ENCODE results near the gene CLTCL1. TPM values are rescaled to one million over a fixed set of nuclear protein-coding genes. Genes with fewer than 3 reads are reported as not detected.

CLTCL1 gene
- total RNA-seq, 1 donor from 2014 or later: 9.8 TPM

GRCh38 chr22:19138217-19139000 is 153.1 kb downstream of the CLTCL1 start:
- DNase-seq (ENCODE audit: low spot score in 2 of 2) (no peak), FAIRE-seq (no peak)

- DNase-seq (ENCODE audit: low spot score in 2 of 2) (no peak), FAIRE-seq (no peak)
Observed at GRCh38 chr22:19137384-19138216, 153.9 kb downstream of the CLTCL1 start.

DNA sequence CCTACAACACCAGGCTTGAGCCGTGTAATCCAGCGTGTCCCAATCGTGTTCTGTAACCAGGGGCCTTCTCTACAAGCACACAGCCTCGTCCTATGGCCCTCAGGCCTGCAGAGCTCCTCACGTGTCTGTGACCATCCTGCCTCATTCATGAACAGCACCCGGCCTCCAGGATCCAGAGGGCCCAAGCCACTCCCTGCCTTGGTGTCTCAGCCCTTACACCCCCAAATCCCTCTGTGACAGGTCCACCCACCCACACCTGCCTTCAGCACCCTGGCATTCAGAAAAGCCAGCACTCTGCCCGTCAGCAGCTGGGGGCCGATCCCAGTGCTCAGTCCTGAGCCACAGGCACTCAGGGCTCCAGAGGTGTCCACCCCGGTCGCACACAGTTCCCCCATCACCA is 154.6 kb downstream of the CLTCL1 start:
- no peak for FAIRE-seq
- DNase-seq (ENCODE audit: low spot score in 2 of 2): no peak

DNA sequence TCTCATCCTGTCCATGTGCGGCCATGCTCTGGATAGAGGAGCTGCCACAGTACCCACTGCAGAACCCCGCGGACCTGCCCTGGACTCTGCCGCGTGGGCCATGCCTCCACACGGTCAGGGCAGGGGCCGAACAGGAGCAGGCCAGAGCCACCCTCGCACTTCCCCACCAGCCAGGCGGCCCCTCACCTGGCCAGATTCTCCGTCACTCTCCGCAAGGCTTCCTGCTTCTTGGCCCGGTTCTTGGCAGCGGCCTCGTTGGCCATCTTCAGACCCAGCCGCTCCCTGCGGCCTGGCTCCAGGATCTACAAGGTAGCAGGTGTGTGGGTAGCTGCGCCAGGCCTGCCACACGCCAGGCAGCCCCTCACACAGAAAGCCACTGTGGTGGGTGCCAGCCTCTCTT is 156.6 kb downstream of the CLTCL1 start:
- DNase-seq (ENCODE audit: low spot score in 2 of 2) (no peak), FAIRE-seq (no peak)

DNA sequence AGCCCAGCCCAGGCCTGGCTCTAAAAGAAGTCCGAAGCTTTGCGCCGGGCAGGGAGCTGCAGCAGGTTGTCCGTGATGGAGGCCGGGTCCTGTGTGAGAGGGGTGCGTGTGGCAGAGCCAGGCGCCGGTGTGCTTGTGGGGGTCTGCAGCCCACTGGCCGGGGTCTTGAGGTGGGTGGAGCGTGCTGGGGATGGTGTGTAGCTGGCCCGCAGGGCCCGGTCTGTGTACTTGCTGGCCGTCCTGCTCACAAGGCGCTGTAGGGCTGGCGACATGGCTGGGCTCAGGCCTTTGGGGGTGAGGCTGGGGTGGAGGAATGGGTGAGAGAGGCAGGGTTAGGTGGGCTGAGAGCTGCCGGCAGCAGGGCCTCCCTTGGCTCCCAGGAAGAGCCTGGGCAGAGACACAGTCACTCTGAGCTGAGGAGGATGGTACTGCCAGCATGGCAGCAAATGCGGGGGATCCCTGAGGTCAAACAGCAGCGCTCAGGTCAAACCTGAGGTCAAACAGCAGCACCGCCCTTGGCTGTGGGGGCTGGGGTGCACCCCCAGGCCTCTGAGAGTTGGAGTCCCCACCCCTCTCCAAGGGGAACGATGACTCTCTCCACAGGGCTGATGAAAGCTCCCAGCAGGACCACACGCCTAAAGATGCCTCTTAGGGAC is 157.2 kb downstream of the CLTCL1 start:
- DNase-seq (ENCODE audit: low spot score in 2 of 2) (no peak), FAIRE-seq (no peak)

GRCh38 chr22:19133561-19133960 is 158.0 kb downstream of the CLTCL1 start:
- no peak for FAIRE-seq
- DNase-seq (ENCODE audit: low spot score in 2 of 2): no peak

- FAIRE-seq: no peak
- no peak for DNase-seq (ENCODE audit: low spot score in 2 of 2)
Observed at GRCh38 chr22:19132693-19133400, 158.7 kb downstream of the CLTCL1 start.

GRCh38 chr22:19132153-19132552 is 159.4 kb downstream of the CLTCL1 start:
- DNase-seq (ENCODE audit: low spot score in 2 of 2) (no peak), FAIRE-seq (no peak)

DNA sequence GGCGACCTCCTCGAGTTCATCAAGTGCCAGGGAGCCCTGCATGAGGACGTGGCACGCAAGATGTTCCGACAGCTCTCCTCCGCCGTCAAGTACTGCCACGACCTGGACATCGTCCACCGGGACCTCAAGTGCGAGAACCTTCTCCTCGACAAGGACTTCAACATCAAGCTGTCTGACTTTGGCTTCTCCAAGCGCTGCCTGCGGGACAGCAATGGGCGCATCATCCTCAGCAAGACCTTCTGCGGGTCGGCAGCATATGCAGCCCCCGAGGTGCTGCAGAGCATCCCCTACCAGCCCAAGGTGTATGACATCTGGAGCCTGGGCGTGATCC is 159.9 kb downstream of the CLTCL1 start:
- DNase-seq (ENCODE audit: low spot score in 2 of 2): no peak
- no peak for FAIRE-seq

- no peak for FAIRE-seq
- DNase-seq (ENCODE audit: low spot score in 2 of 2): no peak
Observed at GRCh38 chr22:19130959-19131684, 160.4 kb downstream of the CLTCL1 start, which contains the start of gene TSSK2. TSS of gene TSSK2 (plus strand) at chr22:19131308. CDS start at chr22:19131400, 92 bp downstream.

DNA sequence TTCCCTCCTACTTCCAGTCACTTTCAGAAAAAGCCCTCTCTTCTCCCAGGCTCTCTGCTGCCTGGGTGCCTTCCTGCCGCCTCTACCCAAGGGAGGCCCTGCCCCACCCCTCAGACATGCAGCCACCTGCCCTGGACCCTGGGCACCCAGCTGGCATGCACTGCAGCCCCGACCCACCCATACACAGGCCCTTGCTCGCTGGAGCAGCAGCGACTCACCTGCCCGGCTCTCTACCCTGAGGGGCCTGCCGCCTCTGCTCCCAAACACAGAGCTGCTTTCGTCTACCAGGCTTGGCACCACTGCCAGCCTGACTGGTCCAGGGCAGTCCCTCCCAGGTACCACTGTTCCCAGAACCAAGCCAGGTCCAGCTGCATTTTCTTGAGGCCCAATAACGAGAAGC is 161.6 kb downstream of the CLTCL1 start:
- DNase-seq (ENCODE audit: low spot score in 2 of 2) (no peak), FAIRE-seq (no peak)

Small RNAs within 50 kb of the gene (small RNA-seq; reads per million reads assigned to genes)
- gene AC000081.1 (not detected), gene RF00398 (not detected)

Other genes starting within 250 kb of the CLTCL1 start
- gene DGCR2, start 169.3 kb downstream of the CLTCL1 start, total RNA-seq: 65.2 TPM
- gene TSSK2, start 160.4 kb downstream of the CLTCL1 start, total RNA-seq: not detected
- 13.0 TPM for gene ESS2, start 147.1 kb downstream of the CLTCL1 start, total RNA-seq
- not detected for gene GSC2, start 141.4 kb downstream of the CLTCL1 start, total RNA-seq
- 24.9 TPM for gene SLC25A1, start 113.0 kb downstream of the CLTCL1 start, total RNA-seq
- 21.6 TPM for gene HIRA, start 140.0 kb upstream of the CLTCL1 start, total RNA-seq
- 18.8 TPM for gene MRPL40, start 140.8 kb upstream of the CLTCL1 start, total RNA-seq
- gene C22orf39, start 156.0 kb upstream of the CLTCL1 start, total RNA-seq: 38.3 TPM
- 32.2 TPM for gene UFD1, start 187.5 kb upstream of the CLTCL1 start, total RNA-seq
- 0.82 TPM for gene CDC45, start 188.2 kb upstream of the CLTCL1 start, total RNA-seq
- gene CLDN5, start 232.7 kb upstream of the CLTCL1 start, total RNA-seq: 84.8 TPM